Suppressor macrophage treated with lipopolysaccharide for 1 hour (primary cell): ENCODE results near the gene BTBD7.
A peak's percentile ranks its signal among the peaks of the same experiment; 100 is the strongest.
"Not testable (repeated sequence)": the region's sequence is repeated elsewhere in the genome, so short reads cannot be mapped to it uniquely, and the experiment has no call there.

Source experiments
- DNase-seq, 3 donors: peaks; one replicate each; pipeline ENCODE4 v3.0.0-alpha.2; 2020 to 2022

BTBD7 gene

GRCh38 chr14:93332853-93333630 is at the start of gene BTBD7:
Gene BTBD7 (minus strand): TSS chr14:93333036. CDS start chr14:93296051, 36,985 bp downstream.
- peak; percentile 99 to 100 (median 100) for DNase-seq

GRCh38 chr14:93381644-93382043 is 48.8 kb upstream of the BTBD7 start:
- no peak for DNase-seq

GRCh38 chr14:93379831-93380230 is 47.0 kb upstream of the BTBD7 start:
- peak; percentile 65 to 87 (median 84) for DNase-seq

- DNase-seq, result peak; percentile 70 to 80 (median 75)
Measured at GRCh38 chr14:93375673-93376156, 42.9 kb upstream of the BTBD7 start.

- DNase-seq, result peak; percentile 70 to 82 (median 77)
Measured at GRCh38 chr14:93369713-93370266, 37.0 kb upstream of the BTBD7 start.

- peak in 1 of 3 donors; percentile 17 for DNase-seq
Measured at GRCh38 chr14:93368996-93369712, 36.3 kb upstream of the BTBD7 start.

GRCh38 chr14:93354873-93355272 is 22.0 kb upstream of the BTBD7 start:
- not testable (repeated sequence) for DNase-seq

GRCh38 chr14:93348292-93348691 is 15.5 kb upstream of the BTBD7 start:
- DNase-seq, result no peak

GRCh38 chr14:93347850-93348249 is 15.0 kb upstream of the BTBD7 start:
- DNase-seq, result no peak

GRCh38 chr14:93346926-93347721 is 14.3 kb upstream of the BTBD7 start, which contains the start of gene COX8C:
Gene COX8C (plus strand): TSS chr14:93347182. CDS start chr14:93347269, 87 bp downstream.
- DNase-seq, result no peak

GRCh38 chr14:93343797-93344196 is 11.0 kb upstream of the BTBD7 start:
- DNase-seq, result no peak

- DNase-seq, result peak; percentile 61 to 85 (median 83)
Measured at GRCh38 chr14:93343266-93343665, 10.4 kb upstream of the BTBD7 start.

- no peak for DNase-seq
Measured at GRCh38 chr14:93337884-93338283, 5.0 kb upstream of the BTBD7 start.

GRCh38 chr14:93337143-93337753 is 4.4 kb upstream of the BTBD7 start:
- no peak for DNase-seq

- DNase-seq, result no peak
Measured at GRCh38 chr14:93333631-93334103, 831 bp upstream of the BTBD7 start.

- peak; percentile 73 to 87 (median 74) for DNase-seq
Measured at GRCh38 chr14:93332397-93332852, 411 bp downstream of the BTBD7 start.

- DNase-seq, result no peak
Measured at GRCh38 chr14:93331728-93332396, 974 bp downstream of the BTBD7 start.

GRCh38 chr14:93331002-93331727 is 1.7 kb downstream of the BTBD7 start:
- peak in 2 of 3 donors; percentile 32 to 41 for DNase-seq

GRCh38 chr14:93330609-93331000 is 2.2 kb downstream of the BTBD7 start:
- DNase-seq, result no peak

- no peak for DNase-seq
Measured at GRCh38 chr14:93329965-93330608, 2.7 kb downstream of the BTBD7 start.
